Uterus (tissue), 4 donors: ENCODE results near the gene NEMP2. TPM values are rescaled to one million over a fixed set of nuclear protein-coding genes. Genes with fewer than 3 reads are reported as not detected.

Experiments
- DNase-seq, 2 donors: peaks; one replicate each; pipeline ENCODE4 v3.0.0-alpha.2; 2019 to 2020
- H3K27ac ChIP-seq, 2 donors: fragments of 200-600 bp; sonication (generic); 1 replicate in 1 of 2; 2 replicates in 1 of 2; pipeline ENCODE4 v1.5.1; 2016 to 2018
- H3K27me3 ChIP-seq, 2 donors: fragments of 200-600 bp; sonication (generic); one replicate each; pipeline ENCODE4 v1.5.1; 2018 to 2019; ENCODE audit warnings: control low read depth in 1 of 2
- H3K36me3 ChIP-seq, 2 donors: fragments of 200-600 bp; sonication (generic); one replicate each; pipeline ENCODE4 v1.5.1; 2019; ENCODE audit warnings: control low read depth in 1 of 2
- H3K4me1 ChIP-seq, 2 donors: fragments of 200-600 bp; sonication (generic); one replicate each; pipeline ENCODE4 v1.5.1; 2018 to 2019; ENCODE audit warnings: control low read depth in 1 of 2
- H3K4me3 ChIP-seq, 2 donors: fragments of 200-600 bp; sonication (generic); 1 replicate in 1 of 2; 2 replicates in 1 of 2; pipeline ENCODE4 v1.5.1; 2018 to 2019; ENCODE audit warnings: mild to moderate bottlenecking in 1 of 2
- H3K9me3 ChIP-seq, 2 donors: fragments of 200-600 bp; sonication (generic); one replicate each; pipeline ENCODE4 v1.5.1; 2019; ENCODE audit warnings: control low read depth in 1 of 2
- POLR2A ChIP-seq, 2 donors: fragments of 450-650 bp; IDR thresholded peaks; one replicate each; pipeline ENCODE4 v1.6.1; 2016; ENCODE audit warnings: antibody characterized with exemption in 2 of 2, mild to moderate bottlenecking in 1 of 2, moderate library complexity in 1 of 2
- intact Hi-C: fragments of 100-400 bp; cut with DNase I; formaldehyde crosslinking; loops from one replicate; pipeline ENCODE4 v1.15.1; 2023; ENCODE audit warnings: low total_unique reads
- total RNA-seq, 4 donors: library from RNA; depleted of rRNA in 3 of 4; stranded (reverse); fragments of >200 nt in 3 of 4; gene quantifications; one replicate each; pipeline versions ENCODE4 v1.1.0 to v1.2.4, GENCODE V29; 2014 to 2023
- TF ChIP-seq, protein P1 (sequence below), 4 experiments: fragments of 200-600 bp in 2 of 4; fragments of 450-650 bp in 2 of 4; sonication (generic) in 2 of 4; IDR thresholded peaks; one replicate each; pipeline ENCODE4 v1.5.1; 2016 to 2019; ENCODE audit warnings: antibody characterized with exemption in 4 of 4, mild to moderate bottlenecking in 2 of 4, moderate library complexity in 1 of 4
- donor health status: DM: yes; HTN: yes; CAD: no.

NEMP2 gene, protein sequence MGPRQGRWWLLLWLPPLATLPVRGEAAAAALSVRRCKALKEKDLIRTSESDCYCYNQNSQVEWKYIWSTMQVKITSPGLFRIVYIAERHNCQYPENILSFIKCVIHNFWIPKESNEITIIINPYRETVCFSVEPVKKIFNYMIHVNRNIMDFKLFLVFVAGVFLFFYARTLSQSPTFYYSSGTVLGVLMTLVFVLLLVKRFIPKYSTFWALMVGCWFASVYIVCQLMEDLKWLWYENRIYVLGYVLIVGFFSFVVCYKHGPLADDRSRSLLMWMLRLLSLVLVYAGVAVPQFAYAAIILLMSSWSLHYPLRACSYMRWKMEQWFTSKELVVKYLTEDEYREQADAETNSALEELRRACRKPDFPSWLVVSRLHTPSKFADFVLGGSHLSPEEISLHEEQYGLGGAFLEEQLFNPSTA
- total RNA-seq = 10 to 100 TPM in 1 of 4 donors, 1 to 10 TPM in 3; 2.0 to 16.5 (median 5.7) TPM

DNA sequence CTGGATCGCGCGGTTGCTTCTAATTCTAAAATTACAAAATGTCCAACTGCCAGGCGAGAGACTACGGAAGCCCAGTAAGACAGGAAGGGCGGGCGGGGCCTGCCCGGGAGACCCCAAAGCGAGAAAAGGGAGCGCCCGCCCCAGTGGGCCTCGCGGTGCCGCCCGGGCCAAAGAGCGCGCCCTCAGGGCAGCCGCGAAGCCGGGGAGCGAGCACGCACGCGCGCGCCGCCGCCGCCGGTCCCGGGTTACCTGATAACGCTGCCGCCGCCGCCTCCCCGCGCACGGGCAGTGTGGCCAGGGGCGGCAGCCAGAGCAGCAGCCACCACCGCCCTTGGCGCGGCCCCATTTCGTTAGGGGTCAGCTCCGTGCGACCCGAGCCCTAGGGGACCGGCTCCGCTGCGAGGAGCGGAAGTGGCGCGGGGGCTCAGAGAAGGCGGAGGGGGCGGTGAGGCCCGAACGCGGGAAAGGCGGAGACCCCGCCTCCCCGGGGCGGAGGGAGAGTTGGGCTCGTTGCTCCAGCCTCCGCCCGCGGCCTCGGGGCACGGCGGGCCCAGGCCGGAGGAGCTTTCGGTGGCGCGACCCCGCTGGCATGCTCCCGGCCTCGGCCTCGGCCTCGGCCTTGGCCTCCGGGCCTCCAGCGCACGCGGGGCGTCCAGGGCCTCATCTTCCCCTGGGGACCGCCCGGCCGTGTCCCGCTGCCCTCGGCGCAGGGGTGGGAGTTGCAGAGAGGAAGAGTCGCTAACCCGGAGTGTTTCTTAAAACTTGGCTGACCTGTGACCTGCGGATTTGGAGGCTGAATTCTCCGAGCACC lies at the start of gene NEMP2:
NEMP2 (minus strand) TSS at position 413 of the 811 bp plus-strand sequence; CDS start at position 346, 67 bp downstream.
- peak within 1 kb of the TSS; percentile 71 to 78 for H3K4me3 ChIP-seq
- peak within 1 kb of the TSS; percentile 98 to 99 for H3K27ac ChIP-seq
- no peaks in the 10 kb centered on the region for H3K36me3 ChIP-seq
- intact Hi-C loops = no loop called here
- TF ChIP-seq, protein P1, sequence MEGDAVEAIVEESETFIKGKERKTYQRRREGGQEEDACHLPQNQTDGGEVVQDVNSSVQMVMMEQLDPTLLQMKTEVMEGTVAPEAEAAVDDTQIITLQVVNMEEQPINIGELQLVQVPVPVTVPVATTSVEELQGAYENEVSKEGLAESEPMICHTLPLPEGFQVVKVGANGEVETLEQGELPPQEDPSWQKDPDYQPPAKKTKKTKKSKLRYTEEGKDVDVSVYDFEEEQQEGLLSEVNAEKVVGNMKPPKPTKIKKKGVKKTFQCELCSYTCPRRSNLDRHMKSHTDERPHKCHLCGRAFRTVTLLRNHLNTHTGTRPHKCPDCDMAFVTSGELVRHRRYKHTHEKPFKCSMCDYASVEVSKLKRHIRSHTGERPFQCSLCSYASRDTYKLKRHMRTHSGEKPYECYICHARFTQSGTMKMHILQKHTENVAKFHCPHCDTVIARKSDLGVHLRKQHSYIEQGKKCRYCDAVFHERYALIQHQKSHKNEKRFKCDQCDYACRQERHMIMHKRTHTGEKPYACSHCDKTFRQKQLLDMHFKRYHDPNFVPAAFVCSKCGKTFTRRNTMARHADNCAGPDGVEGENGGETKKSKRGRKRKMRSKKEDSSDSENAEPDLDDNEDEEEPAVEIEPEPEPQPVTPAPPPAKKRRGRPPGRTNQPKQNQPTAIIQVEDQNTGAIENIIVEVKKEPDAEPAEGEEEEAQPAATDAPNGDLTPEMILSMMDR (IDR thresholded peaks at IDR 0.05) = peak in 1 of 4 experiments; percentile 29
- peak; percentile 10 to 74 for TF ChIP-seq POLR2A (IDR thresholded peaks at IDR 0.05)
- H3K9me3 ChIP-seq = peaks cover 0 to under 1% of the 10 kb centered on the region in 2 donors
- no peaks in the 10 kb centered on the region for H3K4me1 ChIP-seq
- no peaks in the 10 kb centered on the region for H3K27me3 ChIP-seq
- peak; percentile 73 to 77 for DNase-seq

DNA sequence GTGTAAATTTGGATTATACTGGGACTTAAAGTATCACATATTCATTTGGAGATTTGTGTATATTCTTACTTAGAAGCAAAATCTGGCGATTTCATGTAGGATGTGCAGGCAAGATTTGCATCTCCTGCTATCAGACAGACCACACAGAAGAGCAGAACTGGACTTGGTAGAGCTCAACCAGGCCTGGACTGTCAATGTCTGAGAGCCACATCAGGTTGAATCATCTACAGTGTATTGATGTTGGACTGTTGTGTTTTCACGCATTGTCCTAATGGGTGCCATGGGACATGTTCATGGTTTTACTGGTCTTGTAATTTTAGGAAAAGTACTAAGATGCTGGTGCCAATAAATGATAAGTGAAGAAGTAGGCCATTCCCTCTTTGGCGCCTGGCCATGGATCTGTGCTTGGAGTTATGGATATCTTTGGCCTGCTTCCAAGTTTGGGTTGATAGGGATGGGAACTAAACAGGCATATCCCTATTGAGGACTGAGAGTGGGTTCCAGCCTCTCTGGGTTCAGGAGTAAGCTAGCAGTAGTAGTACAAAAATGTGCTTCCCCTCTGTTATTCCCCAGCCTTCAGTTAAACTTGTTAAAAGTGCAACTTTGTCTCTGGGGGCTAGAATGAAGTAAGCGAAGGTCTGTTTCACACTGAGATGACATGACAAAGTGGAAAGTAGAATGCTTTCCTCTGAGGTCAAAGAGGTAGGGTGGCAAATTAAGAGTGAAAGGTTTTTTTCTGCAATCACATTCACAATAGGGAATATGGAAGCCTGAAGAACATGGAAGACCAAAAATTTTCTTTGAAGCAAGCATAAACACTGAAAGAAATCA lies 49.2 kb upstream of the NEMP2 start:
- DNase-seq = peak in 1 of 2 donors; percentile 28
- intact Hi-C loops = no loop called here
- no peaks in the 10 kb centered on the region for H3K36me3 ChIP-seq
- no peak overlapping the region for H3K4me3 ChIP-seq
- TF ChIP-seq, protein P1 (IDR thresholded peaks at IDR 0.05) = no peak
- no peak for TF ChIP-seq POLR2A (IDR thresholded peaks at IDR 0.05)
- H3K9me3 ChIP-seq = no peaks in the 10 kb centered on the region
- no peaks in the 10 kb centered on the region for H3K27me3 ChIP-seq
- H3K27ac ChIP-seq = no peak overlapping the region
- H3K4me1 ChIP-seq = peaks cover 5 to 8% of the 10 kb centered on the region in 2 donors

DNA sequence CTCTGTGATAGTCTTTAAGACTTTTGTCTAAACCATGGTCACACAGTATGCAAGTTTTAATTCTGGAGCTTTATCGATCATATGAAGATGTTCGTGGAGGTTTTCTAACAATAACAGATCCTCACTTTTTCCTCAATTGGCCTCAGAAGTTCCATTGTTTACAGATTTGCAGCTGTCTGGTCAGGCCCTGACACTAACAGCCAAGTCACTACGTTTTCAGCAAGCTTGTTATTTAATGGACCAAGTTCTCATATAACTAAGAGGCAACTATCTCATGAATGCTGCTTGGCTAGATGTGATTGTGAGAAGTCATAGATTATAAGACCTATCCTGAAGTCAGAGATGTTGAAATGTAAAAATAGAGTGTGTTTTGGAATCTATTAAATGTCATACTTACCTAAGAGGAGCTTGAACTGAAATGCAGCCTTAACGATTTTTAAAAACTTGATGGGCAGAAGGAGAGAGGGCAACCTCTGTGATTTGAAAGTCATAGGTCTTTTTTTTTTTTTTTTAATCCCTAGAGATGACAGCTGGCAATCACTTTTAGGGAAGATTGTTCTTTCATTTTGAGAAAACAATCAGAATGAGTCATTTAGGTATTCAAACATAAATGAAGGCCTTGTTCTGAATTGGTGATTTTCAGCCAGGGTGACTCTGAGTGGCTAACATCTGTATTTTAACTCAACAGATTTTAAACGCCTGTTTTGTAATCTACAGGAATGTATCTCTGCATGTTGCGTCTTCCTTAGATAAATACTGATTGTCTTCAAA lies 48.4 kb upstream of the NEMP2 start:
- H3K27ac ChIP-seq = no peak overlapping the region
- TF ChIP-seq, protein P1 (IDR thresholded peaks at IDR 0.05) = no peak
- TF ChIP-seq POLR2A (IDR thresholded peaks at IDR 0.05) = no peak
- intact Hi-C loops = no loop called here

DNA sequence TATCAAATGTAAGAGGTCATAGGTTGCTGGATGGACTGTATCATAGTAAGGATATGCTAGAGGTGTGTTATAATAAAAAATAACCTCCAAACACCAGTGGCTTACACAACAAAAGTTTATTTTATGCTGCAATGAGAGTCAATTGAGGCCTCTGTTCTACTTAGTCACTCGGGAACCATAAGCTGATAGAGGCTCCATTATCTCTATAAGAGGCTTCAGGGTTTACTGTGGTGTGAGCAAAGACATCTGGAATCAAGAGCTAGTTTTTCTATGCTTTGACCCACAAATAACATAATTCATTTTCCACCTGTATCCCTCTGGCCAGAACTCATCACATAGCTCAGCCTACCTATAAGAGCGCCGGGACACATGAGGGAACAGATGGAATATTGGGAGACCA lies 47.5 kb upstream of the NEMP2 start:
- no peak for DNase-seq
- Histone ChIP-seq H3K27me3 (no peaks in the 10 kb centered on the region), H3K27ac (no peak overlapping the region), H3K36me3 (no peaks in the 10 kb centered on the region), H3K4me3 (no peak overlapping the region), H3K4me1 (peaks cover 8 to 10% of the 10 kb centered on the region in 2 donors), H3K9me3 (no peaks in the 10 kb centered on the region)
- intact Hi-C loops = no loop called here
- no peak for TF ChIP-seq POLR2A (IDR thresholded peaks at IDR 0.05)
- TF ChIP-seq, protein P1 (IDR thresholded peaks at IDR 0.05) = no peak

More for the DNA sequence above, 48.4 kb upstream of the NEMP2 start:
- Histone ChIP-seq H3K27me3 (no peaks in the 10 kb centered on the region), H3K4me1 (peaks cover 8 to 10% of the 10 kb centered on the region in 2 donors), H3K36me3 (no peaks in the 10 kb centered on the region), H3K9me3 (no peaks in the 10 kb centered on the region), H3K4me3 (no peak overlapping the region)
- no peak for DNase-seq
